HG02763 (cell line): Measurements from ENCODE around the gene MEGF6.

ENCODE experiments used
- ATAC-seq: cut with Tn5 transposase; IDR thresholded peaks from one replicate; pipeline ENCODE4 v1.9.1; 2021; ENCODE audit warnings: mild to moderate bottlenecking, moderate library complexity; ENCODE audit not compliant: unreplicated experiment

The MEGF6 gene

DNA sequence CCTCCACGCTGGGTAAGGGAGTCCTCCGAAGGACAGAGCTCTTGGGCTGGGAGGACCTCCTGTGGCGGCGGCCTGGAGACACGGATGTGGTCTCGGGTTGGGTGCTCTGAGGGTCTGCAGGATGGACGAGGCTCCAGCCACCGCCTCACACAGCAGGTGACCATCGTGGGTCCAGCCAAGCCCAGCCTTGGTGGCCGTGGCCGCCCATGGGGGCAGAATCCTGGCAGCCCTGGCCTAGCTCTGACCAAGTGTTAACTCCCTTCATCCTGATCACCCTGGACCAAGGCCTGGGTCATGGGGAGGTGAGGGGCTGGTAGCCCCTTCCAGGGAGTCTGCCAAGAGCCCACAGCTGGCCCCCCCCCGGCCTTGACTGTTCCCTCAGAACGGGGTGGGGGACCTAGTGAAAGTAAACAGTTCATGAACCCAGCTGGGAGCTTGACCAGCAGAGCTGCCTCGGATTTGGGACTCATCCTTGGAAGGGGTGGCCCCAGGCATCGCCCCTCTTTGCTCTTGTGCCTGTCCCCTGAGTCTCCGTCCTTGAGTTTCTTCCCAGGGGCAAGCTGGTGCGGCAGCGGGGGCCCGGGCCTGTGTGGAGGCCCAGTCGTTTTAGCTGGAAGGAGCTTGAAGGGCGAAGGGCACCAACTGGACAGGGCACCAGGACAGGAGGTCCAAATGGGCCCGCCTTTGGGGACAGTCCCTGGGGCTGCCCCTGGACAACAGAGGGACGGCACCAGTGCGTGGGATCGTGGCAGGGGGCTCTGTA lies 139.0 kb downstream of the MEGF6 start:
- ATAC-seq: no peak

- ATAC-seq: no peak
These were observed 139.8 kb downstream of the MEGF6 start for GRCh38 chr1:3471356-3472087.

- no peak for ATAC-seq
These were observed 140.5 kb downstream of the MEGF6 start for GRCh38 chr1:3470650-3471355.

- ATAC-seq: no peak
These were observed 141.3 kb downstream of the MEGF6 start for GRCh38 chr1:3469849-3470649.

DNA sequence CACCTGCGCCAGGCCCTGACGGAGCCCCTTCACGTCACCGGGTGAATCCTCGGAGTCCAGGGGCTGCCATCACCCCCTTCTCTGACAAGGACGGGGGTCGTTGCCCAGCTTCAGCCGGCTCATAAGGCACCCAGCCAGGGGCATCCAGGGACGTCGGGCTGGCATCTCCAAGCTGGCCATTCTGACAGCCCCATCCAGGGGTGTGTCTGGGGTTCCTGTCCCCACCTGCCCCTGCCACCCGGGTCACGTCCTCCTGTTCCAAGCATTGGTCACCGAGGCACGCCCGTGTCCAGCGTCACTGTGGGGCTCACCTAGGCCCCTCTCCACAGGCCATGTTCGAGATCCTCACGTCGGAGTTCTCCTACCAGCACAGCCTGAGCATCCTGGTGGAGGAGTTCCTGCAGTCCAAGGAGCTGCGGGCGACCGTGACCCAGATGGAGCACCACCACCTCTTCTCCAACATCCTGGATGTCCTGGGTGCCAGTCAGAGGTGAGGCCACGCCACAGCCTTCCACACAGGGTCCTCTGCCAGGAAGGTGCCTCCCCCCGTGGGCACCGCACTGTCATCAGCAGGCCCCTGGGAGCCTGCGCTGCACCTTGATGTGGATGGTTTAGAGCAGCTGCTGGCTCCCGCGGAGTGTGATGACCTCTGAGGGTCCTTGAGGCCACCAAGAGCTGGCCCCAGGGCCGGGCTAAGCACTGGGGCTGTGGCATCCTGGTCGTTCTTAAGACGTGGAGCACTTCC lies 142.0 kb downstream of the MEGF6 start:
- no peak for ATAC-seq

DNA sequence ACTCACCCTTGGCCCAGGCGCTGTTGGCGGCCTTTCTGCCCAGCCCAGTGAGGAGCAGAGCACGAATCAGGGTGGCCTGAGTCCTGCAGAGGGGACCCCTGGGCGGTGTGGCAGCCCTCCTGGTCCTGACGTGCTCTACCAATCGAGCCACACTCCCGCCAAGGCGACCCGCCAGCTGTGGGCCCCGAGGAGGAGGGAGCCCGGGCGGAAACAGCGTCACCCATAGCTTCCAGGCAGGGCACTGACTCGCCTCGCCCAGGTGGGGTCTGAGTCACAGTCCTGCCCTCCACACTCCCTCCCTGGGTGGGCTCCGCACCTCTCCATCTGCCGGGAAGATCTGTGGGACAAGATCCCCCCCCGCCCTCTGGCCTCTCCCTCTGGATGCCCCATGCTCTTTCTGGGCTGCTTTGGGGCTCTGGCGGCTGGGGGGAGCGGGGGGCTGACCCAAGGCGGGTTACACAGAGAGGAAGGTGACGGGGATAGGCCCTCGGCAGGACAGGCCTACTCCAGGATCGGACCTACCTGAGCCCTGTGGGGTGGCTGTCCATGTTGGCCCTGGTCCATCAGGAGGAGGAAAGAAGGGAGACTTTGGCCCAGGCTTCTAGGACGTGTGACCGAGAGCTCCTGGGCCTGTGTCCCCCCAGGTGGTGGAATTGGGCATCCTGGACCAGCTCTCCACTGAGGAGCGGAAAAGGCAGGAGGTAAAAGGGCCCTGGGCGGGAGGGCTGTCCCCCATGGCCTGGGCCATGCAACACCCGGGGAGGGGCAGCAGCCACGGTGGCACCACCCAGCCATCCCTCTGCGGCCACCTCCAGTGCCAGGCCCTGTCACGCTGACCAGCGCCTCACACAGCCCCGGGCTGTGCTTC lies 142.8 kb downstream of the MEGF6 start:
- no peak for ATAC-seq

DNA sequence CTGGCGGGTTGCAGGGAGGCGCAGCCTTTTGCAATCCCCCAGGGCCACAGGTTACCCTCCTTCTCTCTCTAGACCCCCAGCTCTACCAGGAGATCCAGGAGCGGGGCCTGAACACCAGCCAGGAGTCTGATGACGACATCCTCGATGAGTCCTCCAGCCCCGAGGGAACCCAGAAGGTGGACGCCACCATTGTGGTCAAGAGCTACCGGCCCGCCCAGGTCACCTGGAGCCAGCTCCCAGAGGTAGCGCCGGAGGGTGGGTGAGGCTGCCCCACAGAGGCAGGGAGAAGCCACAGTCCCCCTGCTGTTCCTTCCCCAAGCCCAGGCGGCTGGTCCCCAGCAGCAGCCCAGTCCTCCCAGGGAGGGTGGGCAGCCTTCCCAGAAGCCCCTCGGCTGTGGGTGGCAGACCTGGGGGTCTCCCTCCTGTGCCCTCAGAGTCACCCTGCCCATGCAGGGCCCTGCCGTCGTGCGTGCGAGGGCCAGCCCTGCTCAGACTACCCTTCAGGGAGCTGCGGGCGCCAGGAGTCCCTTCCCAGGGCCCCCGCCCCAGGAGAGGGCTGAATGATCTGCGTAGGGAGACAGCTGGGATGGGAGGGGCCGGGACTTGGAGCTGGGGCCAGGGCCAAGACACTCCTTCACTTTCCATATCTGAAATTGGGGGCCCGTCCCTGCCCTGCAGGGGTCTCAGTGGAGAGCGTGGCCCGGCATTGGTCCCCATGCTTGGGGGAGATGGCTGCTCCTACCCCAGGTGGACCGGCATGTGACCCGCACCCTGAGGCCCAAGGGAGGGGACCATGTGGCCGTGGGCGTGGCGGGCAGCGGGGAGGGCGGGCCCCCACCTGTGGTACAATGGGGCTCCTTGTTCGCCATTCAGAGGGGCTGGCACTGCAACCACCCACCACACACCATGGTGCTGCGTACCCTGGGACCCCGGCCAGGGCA lies 143.9 kb downstream of the MEGF6 start:
- ATAC-seq: no peak

GRCh38 chr1:3466366-3467075 lies 144.8 kb downstream of the MEGF6 start:
- no peak for ATAC-seq

DNA sequence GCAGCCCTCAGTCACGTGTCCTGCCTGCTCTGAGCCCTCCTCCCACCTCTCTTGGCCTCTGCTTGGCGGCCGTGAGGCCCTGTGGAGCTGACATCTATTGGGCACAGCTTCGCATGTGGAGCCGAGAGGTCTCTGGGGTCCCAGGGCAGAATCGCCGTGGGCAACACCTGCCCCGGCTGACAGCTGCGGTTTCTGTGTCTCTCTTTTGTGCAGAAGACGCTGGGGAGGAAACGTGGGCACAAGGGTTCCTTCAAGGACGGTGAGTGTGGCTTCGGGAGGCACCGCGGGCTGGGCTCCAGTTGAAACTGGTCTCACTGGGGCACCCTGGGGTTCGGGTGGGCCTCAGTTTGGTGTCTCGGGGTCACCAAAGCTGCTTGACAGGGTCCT lies 145.4 kb downstream of the MEGF6 start:
- ATAC-seq: no peak

DNA sequence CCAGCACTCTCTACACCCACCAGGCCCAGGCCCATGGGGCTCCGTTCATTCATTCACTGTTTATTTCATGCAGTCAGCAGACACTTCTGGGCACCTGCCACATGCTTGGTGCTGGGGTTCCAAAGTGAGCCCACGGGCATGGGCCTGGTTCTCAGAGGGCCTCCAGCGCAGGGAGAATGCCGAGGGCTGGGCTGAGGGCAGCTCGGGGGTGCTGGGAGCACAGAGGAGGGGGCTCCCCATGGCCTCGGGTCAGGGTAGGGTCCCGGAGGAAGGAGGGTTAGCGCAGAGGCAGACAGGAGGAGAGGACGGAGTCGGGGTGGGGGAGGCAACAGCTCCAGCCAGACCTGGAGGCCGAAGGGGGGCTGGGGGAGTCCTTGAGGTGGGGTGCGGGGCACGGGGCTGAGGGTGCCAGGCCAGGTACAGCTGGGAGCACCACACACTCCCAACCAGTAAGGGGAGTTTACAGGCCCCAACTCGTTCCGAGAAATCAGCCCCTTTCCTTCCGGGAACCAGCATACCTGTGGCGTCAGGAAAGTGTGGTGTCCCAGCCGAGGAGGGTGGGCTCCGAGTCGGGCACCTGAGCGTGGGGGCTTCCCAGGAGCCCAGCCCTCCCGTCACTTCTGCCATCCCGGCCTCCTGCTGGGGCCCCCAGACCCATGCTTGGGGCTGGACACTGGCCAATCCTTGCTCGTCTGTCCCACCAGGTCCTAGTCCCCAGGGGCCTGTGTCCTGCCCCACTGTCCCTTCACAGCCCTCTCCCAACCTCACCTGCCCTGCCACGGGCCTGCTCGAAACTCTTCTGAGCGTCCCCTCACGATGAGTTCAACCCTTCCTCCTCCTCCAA lies 146.0 kb downstream of the MEGF6 start:
- no peak for ATAC-seq

DNA sequence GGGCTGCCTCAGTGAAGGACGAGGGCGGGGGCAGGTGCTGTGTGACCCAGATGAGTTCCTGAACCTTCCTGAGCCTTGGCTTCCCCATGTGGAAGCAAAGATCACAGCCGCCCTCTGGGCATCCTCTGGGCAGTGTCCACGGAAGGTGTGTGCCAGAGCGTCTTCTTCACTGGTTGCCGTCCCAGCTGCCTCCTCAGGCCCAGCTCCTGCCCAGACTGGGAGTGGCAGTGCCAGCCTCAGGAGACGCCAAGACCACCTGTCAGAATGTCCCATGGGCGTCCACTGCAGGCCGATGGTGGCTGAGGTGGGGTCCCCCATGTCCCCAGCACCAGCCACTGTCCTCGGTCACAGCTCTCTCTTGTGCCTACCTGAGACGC lies 146.7 kb downstream of the MEGF6 start:
- ATAC-seq: no peak

GRCh38 chr1:3463891-3464648 lies 147.2 kb downstream of the MEGF6 start:
- no peak for ATAC-seq

DNA sequence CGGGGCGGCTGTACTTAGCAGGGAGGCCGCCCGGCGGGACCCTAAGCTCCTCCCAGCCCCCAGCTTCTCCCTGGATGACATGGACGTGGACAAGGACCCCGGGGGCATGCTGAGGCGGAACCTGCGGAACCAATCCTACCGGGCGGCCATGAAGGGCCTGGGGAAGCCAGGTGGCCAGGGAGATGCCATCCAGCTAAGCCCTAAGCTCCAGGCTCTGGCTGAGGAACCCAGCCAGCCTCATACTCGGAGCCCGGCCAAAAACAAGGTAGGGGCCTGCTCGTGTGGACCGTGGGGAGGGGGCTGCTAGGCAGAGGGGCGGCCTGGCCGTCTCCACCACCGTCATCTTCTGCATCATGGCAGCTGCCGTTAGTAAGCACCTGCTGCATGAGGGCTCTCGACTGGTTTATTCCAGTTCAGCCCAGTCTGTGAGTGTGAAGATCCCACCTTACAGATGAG lies 147.9 kb downstream of the MEGF6 start:
- no peak for ATAC-seq

- no peak for ATAC-seq
These were observed 148.3 kb downstream of the MEGF6 start for GRCh38 chr1:3463013-3463385.

DNA sequence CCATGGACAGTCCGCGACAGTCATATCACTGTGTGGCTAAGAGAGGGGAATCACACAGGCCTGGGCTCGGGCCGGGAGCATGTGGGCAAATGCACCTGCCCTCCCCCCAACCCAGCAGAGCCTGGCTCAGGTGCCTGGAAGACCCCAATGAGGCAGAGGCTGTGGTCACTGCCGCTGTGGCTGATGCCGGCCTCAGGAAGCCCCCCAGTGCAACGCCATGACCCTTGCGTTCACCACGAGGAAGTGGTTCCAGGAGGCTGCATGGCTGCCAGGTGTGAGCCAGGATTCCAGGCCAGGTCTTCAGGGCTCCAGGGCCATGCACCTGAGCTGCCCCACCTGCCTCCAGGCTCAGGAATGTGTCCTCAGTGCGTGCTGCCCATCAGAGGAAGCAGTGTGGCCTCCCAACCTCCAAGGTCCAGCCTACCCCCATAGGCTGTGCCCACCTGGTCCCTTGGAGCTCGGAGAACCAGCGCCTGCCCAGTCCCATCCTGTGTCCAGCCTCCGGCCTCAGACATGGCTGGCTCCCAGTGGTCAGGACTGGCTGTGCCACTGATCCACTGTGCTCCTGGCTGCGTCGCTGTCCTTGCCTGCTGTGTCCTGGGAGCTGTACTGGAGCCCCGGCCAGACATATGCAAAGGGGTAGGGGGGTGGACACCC lies 148.8 kb downstream of the MEGF6 start:
- no peak for ATAC-seq

DNA sequence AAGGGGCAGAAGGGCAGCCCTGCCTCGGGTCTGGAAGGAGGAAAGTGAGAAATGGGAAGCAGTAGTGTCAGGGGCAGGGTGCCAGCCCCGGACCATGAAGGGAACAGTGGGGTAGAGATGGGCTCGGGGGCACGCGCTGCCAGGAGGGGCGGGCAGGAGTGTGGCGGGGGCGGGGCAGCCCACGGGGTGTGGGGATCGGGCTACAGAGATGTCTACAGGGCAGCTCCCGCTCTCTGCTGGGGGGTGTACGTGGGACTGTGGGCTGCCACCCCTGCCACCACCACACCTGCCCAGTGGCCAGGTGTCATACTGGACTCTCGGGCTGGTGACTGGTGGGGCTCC lies 149.4 kb downstream of the MEGF6 start:
- no peak for ATAC-seq
